GM19351 (cell line): ENCODE data around the gene FOXO6.
A peak's percentile ranks its signal among the peaks of the same experiment; 100 is the strongest.

Experiments used
- ATAC-seq: cut with Tn5 transposase; IDR thresholded peaks from one replicate; pipeline ENCODE4 v1.9.1; 2021; ENCODE audit warnings: mild to moderate bottlenecking, moderate library complexity; ENCODE audit not compliant: unreplicated experiment

Gene FOXO6

GRCh38 chr1:41360786-41361494, at the start of gene FOXO6:
Gene FOXO6, plus strand, starts transcription at chr1:41361434.
- ATAC-seq: peak; percentile 90

- no peak for ATAC-seq
These were observed 48.1 kb upstream of the FOXO6 start for GRCh38 chr1:41312991-41313645.

GRCh38 chr1:41313661-41314131, 47.5 kb upstream of the FOXO6 start:
- no peak for ATAC-seq

- ATAC-seq: no peak
These were observed 46.7 kb upstream of the FOXO6 start for GRCh38 chr1:41314376-41315145.

- ATAC-seq: no peak
These were observed 46.0 kb upstream of the FOXO6 start for GRCh38 chr1:41315146-41315822.

GRCh38 chr1:41315871-41316270, 45.4 kb upstream of the FOXO6 start:
- no peak for ATAC-seq

- ATAC-seq: no peak
These were observed 43.9 kb upstream of the FOXO6 start for GRCh38 chr1:41317361-41317760.

GRCh38 chr1:41318135-41318534, 43.1 kb upstream of the FOXO6 start:
- no peak for ATAC-seq

- ATAC-seq: no peak
These were observed 42.0 kb upstream of the FOXO6 start for GRCh38 chr1:41319106-41319755.

- no peak for ATAC-seq
These were observed 41.2 kb upstream of the FOXO6 start for GRCh38 chr1:41319807-41320711.

GRCh38 chr1:41320895-41321676, 40.1 kb upstream of the FOXO6 start:
- ATAC-seq: no peak

GRCh38 chr1:41322101-41322661, 39.1 kb upstream of the FOXO6 start:
- ATAC-seq: no peak

GRCh38 chr1:41322835-41323234, 38.4 kb upstream of the FOXO6 start:
- ATAC-seq: no peak

GRCh38 chr1:41323243-41323642, 38.0 kb upstream of the FOXO6 start:
- ATAC-seq: no peak

- ATAC-seq: no peak
These were observed 35.4 kb upstream of the FOXO6 start for GRCh38 chr1:41325801-41326200.

GRCh38 chr1:41327383-41327999, 33.7 kb upstream of the FOXO6 start:
- no peak for ATAC-seq

GRCh38 chr1:41328001-41328615, 33.1 kb upstream of the FOXO6 start:
- ATAC-seq: no peak
